ENCODE measurements around the gene ADCY4. TPM values are rescaled to one million over a fixed set of nuclear protein-coding genes. Genes with fewer than 3 reads are reported as not detected.

The ADCY4 gene
- total and polyA plus RNA-seq, 10 of the 15 experiments (the other 5 are each of a cell fraction or from before 2014, with no cell fraction given) = 0.05 to 0.87 (median 0.21) TPM; not detected in 1

GRCh38 chr14:24296341-24297157 lies 38.3 kb downstream of the ADCY4 start (continued):
- no peak for TF ChIP-seq IRF3 (IDR thresholded peaks at IDR 0.05)
- TF ChIP-seq WRNIP1 (IDR thresholded peaks at IDR 0.05; ENCODE audit: borderline replicate concordance, low read depth, low read length) = peak; percentile 96; the same call in 1 of the 2 replicates
- TF ChIP-seq NBN (IDR thresholded peaks at IDR 0.05) = peak; percentile 49; the same call in 1 of the 2 replicates
- peak; percentile 35 for TF ChIP-seq FOXK2 (IDR thresholded peaks at IDR 0.05)
- TF ChIP-seq CREB1 (IDR thresholded peaks at IDR 0.05; ENCODE audit: low read depth) = peak; percentile 66; the same call in 1 of the 2 replicates
- 0 out of 2 replicates have a peak, but pooled peaks have one; percentile 33 for TF ChIP-seq JUND (IDR thresholded peaks at IDR 0.05; ENCODE audit: low read depth, low read length)
- no peak for TF ChIP-seq YBX1 (IDR thresholded peaks at IDR 0.05)
- TF ChIP-seq TAF1 (IDR thresholded peaks at IDR 0.05; ENCODE audit: borderline replicate concordance, low read depth, low read length) = no peak
- TF ChIP-seq ZBTB11 (CRISPR knock-in tag; IDR thresholded peaks at IDR 0.05) = no peak
- TF ChIP-seq PKNOX1 (IDR thresholded peaks at IDR 0.05) = no peak
- no peak for TF ChIP-seq BCL3 (IDR thresholded peaks at IDR 0.05; ENCODE audit: borderline replicate concordance, insufficient read depth, low read depth, low read length, poor library complexity, severe bottlenecking)
- TF ChIP-seq ZSCAN29 (IDR thresholded peaks at IDR 0.05) = no peak
- no peak for TF ChIP-seq TCF3 (IDR thresholded peaks at IDR 0.05; ENCODE audit: borderline replicate concordance, insufficient read depth, low read depth, low read length)
- TF ChIP-seq IKZF1 (conservative IDR thresholded peaks at IDR 0.05) = peak; percentile 83
- peak; percentile 97 for TF ChIP-seq RAD21 (IDR thresholded peaks at IDR 0.05; ENCODE audit: insufficient read depth, low read depth, low read length)
- TF ChIP-seq CUX1 (IDR thresholded peaks at IDR 0.05; ENCODE audit: insufficient replicate concordance, low read depth, low read length) = peak; percentile 38
- TF ChIP-seq BMI1 (IDR thresholded peaks at IDR 0.05; ENCODE audit: borderline replicate concordance) = no peak
